ENCODE data around the gene WWTR1. TPM values are rescaled to one million over a fixed set of nuclear protein-coding genes. Genes with fewer than 3 reads are reported as not detected.

The WWTR1 gene
- total RNA-seq, 1 donor from 2014 or later: 82.8 TPM

GRCh38 chr3:149593418-149594160 is 64.2 kb downstream of the WWTR1 start:
- DNase-seq (ENCODE audit: low spot score): no peak

GRCh38 chr3:149592758-149593240 is 65.0 kb downstream of the WWTR1 start:
- DNase-seq (ENCODE audit: low spot score): no peak

GRCh38 chr3:149590691-149591441 is 67.0 kb downstream of the WWTR1 start:
- DNase-seq (ENCODE audit: low spot score): no peak

GRCh38 chr3:149589332-149589731 is 68.5 kb downstream of the WWTR1 start:
- no peak for DNase-seq (ENCODE audit: low spot score)

GRCh38 chr3:149588909-149589308 is 68.9 kb downstream of the WWTR1 start:
- DNase-seq (ENCODE audit: low spot score): no peak

GRCh38 chr3:149587383-149587782 is 70.4 kb downstream of the WWTR1 start:
- no peak for DNase-seq (ENCODE audit: low spot score)

GRCh38 chr3:149586871-149587270 is 71.0 kb downstream of the WWTR1 start:
- no peak for DNase-seq (ENCODE audit: low spot score)

GRCh38 chr3:149585401-149585726 is 72.5 kb downstream of the WWTR1 start:
- DNase-seq (ENCODE audit: low spot score): no peak

GRCh38 chr3:149583921-149584635 is 73.7 kb downstream of the WWTR1 start:
- no peak for DNase-seq (ENCODE audit: low spot score)

- no peak for DNase-seq (ENCODE audit: low spot score)
These were observed 75.4 kb downstream of the WWTR1 start for GRCh38 chr3:149582395-149582794.

- peak; percentile 63 for DNase-seq (ENCODE audit: low spot score)
These were observed 76.0 kb downstream of the WWTR1 start for GRCh38 chr3:149581681-149582370.

- no peak for DNase-seq (ENCODE audit: low spot score)
These were observed 76.6 kb downstream of the WWTR1 start for GRCh38 chr3:149581248-149581647.

- no peak for DNase-seq (ENCODE audit: low spot score)
These were observed 77.8 kb downstream of the WWTR1 start for GRCh38 chr3:149579838-149580542.

GRCh38 chr3:149579161-149579560 is 78.7 kb downstream of the WWTR1 start:
- DNase-seq (ENCODE audit: low spot score): no peak

GRCh38 chr3:149577801-149578200 is 80.0 kb downstream of the WWTR1 start:
- no peak for DNase-seq (ENCODE audit: low spot score)

GRCh38 chr3:149575961-149576564 is 81.8 kb downstream of the WWTR1 start:
- no peak for DNase-seq (ENCODE audit: low spot score)

GRCh38 chr3:149575213-149575960 is 82.4 kb downstream of the WWTR1 start:
- DNase-seq (ENCODE audit: low spot score): peak; percentile 27

- DNase-seq (ENCODE audit: low spot score): no peak
These were observed 84.9 kb downstream of the WWTR1 start for GRCh38 chr3:149572796-149573414.

- no peak for DNase-seq (ENCODE audit: low spot score)
These were observed 86.4 kb downstream of the WWTR1 start for GRCh38 chr3:149571381-149571780.

GRCh38 chr3:149570016-149570415 is 87.8 kb downstream of the WWTR1 start:
- no peak for DNase-seq (ENCODE audit: low spot score)

All from mucosa of gallbladder (tissue), 1 donor.